ENCODE measurements around the gene CCDC192.

Gene CCDC192

GRCh38 chr5:127830157-127830556 is 127.0 kb downstream of the CCDC192 start:
- H3K4me3 ChIP-seq (ENCODE audit: low read depth, low read length) = no peak overlapping the region
- TF ChIP-seq, protein P1, sequence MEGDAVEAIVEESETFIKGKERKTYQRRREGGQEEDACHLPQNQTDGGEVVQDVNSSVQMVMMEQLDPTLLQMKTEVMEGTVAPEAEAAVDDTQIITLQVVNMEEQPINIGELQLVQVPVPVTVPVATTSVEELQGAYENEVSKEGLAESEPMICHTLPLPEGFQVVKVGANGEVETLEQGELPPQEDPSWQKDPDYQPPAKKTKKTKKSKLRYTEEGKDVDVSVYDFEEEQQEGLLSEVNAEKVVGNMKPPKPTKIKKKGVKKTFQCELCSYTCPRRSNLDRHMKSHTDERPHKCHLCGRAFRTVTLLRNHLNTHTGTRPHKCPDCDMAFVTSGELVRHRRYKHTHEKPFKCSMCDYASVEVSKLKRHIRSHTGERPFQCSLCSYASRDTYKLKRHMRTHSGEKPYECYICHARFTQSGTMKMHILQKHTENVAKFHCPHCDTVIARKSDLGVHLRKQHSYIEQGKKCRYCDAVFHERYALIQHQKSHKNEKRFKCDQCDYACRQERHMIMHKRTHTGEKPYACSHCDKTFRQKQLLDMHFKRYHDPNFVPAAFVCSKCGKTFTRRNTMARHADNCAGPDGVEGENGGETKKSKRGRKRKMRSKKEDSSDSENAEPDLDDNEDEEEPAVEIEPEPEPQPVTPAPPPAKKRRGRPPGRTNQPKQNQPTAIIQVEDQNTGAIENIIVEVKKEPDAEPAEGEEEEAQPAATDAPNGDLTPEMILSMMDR (IDR thresholded peaks at IDR 0.05; ENCODE audit: low read depth, low read length) = no peak
- TF ChIP-seq POLR2A (IDR thresholded peaks at IDR 0.05; ENCODE audit: extremely low read depth, insufficient read length) (no peak), MYC (IDR thresholded peaks at IDR 0.05; ENCODE audit: low read depth, low read length) (no peak)
- TF ChIP-seq, protein P2, sequence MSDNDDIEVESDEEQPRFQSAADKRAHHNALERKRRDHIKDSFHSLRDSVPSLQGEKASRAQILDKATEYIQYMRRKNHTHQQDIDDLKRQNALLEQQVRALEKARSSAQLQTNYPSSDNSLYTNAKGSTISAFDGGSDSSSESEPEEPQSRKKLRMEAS (IDR thresholded peaks at IDR 0.05; ENCODE audit: low read depth, low read length) = no peak
- DNase-seq (ENCODE audit: low read depth) = no peak

DNA sequence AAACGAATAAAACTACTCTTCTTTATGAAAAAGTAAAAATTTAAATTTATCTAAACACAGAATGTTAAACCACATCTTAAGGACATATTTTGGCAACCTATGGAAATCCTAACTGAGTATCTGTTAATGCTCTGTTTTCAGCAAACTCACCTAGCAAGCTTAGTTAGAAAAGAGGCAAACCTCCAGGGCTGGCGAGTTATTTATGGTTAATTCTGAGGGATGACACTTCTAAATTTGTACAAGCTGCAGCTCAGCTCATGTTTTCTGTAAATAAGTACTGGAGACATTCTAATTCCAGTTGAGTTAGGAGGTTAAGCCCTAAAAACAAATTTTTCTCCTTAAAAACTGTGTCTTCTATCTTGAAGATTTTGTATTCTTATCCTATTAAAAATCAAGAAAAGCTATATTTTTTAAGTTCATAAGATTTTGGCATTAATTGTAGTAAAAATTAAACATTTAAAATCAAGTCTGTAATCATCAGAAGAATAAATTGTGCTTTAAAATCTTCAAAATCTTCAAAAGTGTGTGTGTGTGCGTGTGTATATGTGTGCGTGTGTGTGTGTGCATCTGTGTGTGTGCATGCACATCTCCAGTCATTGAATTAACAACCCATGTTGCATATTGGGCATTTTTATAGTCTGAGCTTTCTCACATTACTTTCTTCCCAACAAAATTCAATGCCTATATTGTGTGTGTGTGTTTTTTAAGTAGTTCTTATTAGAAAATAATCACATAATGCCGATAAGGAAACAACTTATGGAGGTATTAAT is 127.8 kb downstream of the CCDC192 start:
- TF ChIP-seq POLR2A (IDR thresholded peaks at IDR 0.05; ENCODE audit: extremely low read depth, insufficient read length) (no peak), MYC (IDR thresholded peaks at IDR 0.05; ENCODE audit: low read depth, low read length) (no peak)
- TF ChIP-seq, protein P1 (IDR thresholded peaks at IDR 0.05; ENCODE audit: low read depth, low read length) = no peak
- TF ChIP-seq, protein P2 (IDR thresholded peaks at IDR 0.05; ENCODE audit: low read depth, low read length) = no peak

GRCh38 chr5:127832067-127832466 is 128.9 kb downstream of the CCDC192 start:
- no peak overlapping the region for H3K4me3 ChIP-seq (ENCODE audit: low read depth, low read length)
- TF ChIP-seq MYC (IDR thresholded peaks at IDR 0.05; ENCODE audit: low read depth, low read length) (no peak), POLR2A (IDR thresholded peaks at IDR 0.05; ENCODE audit: extremely low read depth, insufficient read length) (no peak)
- TF ChIP-seq, protein P1 (IDR thresholded peaks at IDR 0.05; ENCODE audit: low read depth, low read length) = no peak
- TF ChIP-seq, protein P2 (IDR thresholded peaks at IDR 0.05; ENCODE audit: low read depth, low read length) = no peak
- DNase-seq (ENCODE audit: low read depth) = no peak

More for the DNA sequence above, 127.8 kb downstream of the CCDC192 start:
- DNase-seq (ENCODE audit: low read depth) = no peak
- H3K4me3 ChIP-seq (ENCODE audit: low read depth, low read length) = no peak overlapping the region

DNA sequence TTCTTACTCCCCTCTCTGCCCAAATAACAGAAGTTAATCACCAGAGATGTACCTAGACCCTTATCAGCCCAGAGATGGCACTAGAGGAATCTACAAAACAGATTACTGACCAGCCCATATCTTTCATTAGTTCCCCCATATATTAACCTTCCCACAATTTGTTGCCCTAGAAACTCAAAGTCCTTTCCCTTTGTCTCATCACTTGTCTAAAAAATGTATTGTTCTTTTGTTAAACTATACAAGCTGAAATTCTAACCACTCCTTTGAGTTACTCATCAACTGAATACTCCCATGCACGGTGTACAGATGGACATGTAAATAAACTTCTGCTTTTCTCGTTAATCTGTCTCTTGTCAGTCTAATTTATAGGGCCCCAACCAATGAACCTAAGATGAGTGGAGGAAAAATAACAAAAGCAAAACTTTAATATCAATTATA is 130.9 kb downstream of the CCDC192 start:
- DNase-seq (ENCODE audit: low read depth) = peak; percentile 67
- TF ChIP-seq MYC (IDR thresholded peaks at IDR 0.05; ENCODE audit: low read depth, low read length) (no peak), POLR2A (IDR thresholded peaks at IDR 0.05; ENCODE audit: extremely low read depth, insufficient read length) (no peak)
- TF ChIP-seq, protein P2 (IDR thresholded peaks at IDR 0.05; ENCODE audit: low read depth, low read length) = no peak
- TF ChIP-seq, protein P1 (IDR thresholded peaks at IDR 0.05; ENCODE audit: low read depth, low read length) = no peak
- H3K4me3 ChIP-seq (ENCODE audit: low read depth, low read length) = no peak overlapping the region

DNA sequence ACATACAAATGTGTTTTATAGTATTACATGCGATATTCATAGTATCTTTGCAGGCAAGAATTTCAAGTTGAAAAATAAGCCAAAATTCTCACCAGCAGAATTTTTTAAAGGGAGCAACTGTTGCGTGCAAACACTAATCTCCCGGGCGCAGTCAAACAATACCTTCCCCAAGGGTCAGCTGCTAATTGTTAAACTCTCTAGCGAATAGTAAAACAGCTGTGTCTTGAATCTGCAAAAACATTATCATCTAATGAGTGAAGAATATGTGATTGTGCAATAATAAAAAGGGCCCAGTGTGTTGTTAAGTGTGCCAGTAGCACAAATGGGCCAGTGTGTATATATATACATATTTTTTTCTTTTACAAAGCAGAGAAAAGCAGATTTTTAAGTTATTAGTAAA is 131.4 kb downstream of the CCDC192 start:
- peak; percentile 39 for DNase-seq (ENCODE audit: low read depth)
- no peak overlapping the region for H3K4me3 ChIP-seq (ENCODE audit: low read depth, low read length)
- TF ChIP-seq MYC (IDR thresholded peaks at IDR 0.05; ENCODE audit: low read depth, low read length) (no peak), POLR2A (IDR thresholded peaks at IDR 0.05; ENCODE audit: extremely low read depth, insufficient read length) (no peak)
- TF ChIP-seq, protein P1 (IDR thresholded peaks at IDR 0.05; ENCODE audit: low read depth, low read length) = no peak
- TF ChIP-seq, protein P2 (IDR thresholded peaks at IDR 0.05; ENCODE audit: low read depth, low read length) = no peak
